Fibroblast of mammary gland (primary cell): ENCODE results near the gene ZNF705A.
"Not testable (repeated sequence)": the region's sequence is repeated elsewhere in the genome, so short reads cannot be mapped to it uniquely, and the experiment has no call there.

Experiments
- DNase-seq: peaks from one replicate; pipeline ENCODE4 v3.0.0-alpha.2; 2010; ENCODE audit warnings: low read depth
- H3K4me3 ChIP-seq: 2 replicates; pipeline ENCODE4 v1.5.1; 2011; ENCODE audit warnings: low read depth, mild to moderate bottlenecking, low read length, moderate library complexity; ENCODE audit not compliant: control insufficient read depth
- CTCF ChIP-seq: conservative IDR thresholded peaks from 2 replicates; pipeline ENCODE4 v1.5.1; 2011; ENCODE audit warnings: low read depth, low read length, inconsistent platforms; ENCODE audit not compliant: control insufficient read depth, insufficient read depth

Gene ZNF705A

GRCh38 chr12:8156845-8157244, at the start of gene ZNF705A:
Gene ZNF705A, plus strand, starts transcription at chr12:8157015. Its CDS starts 15,611 bp downstream, at chr12:8172626.
- no peak for TF ChIP-seq CTCF
- H3K4me3 ChIP-seq: no peak within 1 kb of the TSS
- peak; percentile 22 for DNase-seq

- H3K4me3 ChIP-seq: no peak overlapping the region
- TF ChIP-seq CTCF: peak; percentile 99
- peak; percentile 79 for DNase-seq
Observed at GRCh38 chr12:8108808-8109398, 47.9 kb upstream of the ZNF705A start.

GRCh38 chr12:8113117-8113516, 43.7 kb upstream of the ZNF705A start:
- DNase-seq, H3K4me3 ChIP-seq: not testable (repeated sequence)

GRCh38 chr12:8120072-8120713, 36.6 kb upstream of the ZNF705A start:
- no peak for DNase-seq
- H3K4me3 ChIP-seq: no peak overlapping the region
- no peak for TF ChIP-seq CTCF

- no peak for TF ChIP-seq CTCF
- no peak for DNase-seq
- H3K4me3 ChIP-seq: no peak within 1 kb of the TSS
Observed at GRCh38 chr12:8123124-8123912, 33.5 kb upstream of the ZNF705A start, which contains the start of gene CLEC4A. Gene CLEC4A, plus strand, starts transcription at chr12:8123617. Its CDS starts 262 bp downstream, at chr12:8123879.

GRCh38 chr12:8127138-8127537, 29.7 kb upstream of the ZNF705A start:
- TF ChIP-seq CTCF: no peak
- no peak overlapping the region for H3K4me3 ChIP-seq
- DNase-seq: no peak

- H3K4me3 ChIP-seq, DNase-seq: not testable (repeated sequence)
Observed at GRCh38 chr12:8133636-8134397, 23.0 kb upstream of the ZNF705A start.

GRCh38 chr12:8134398-8134930, 22.4 kb upstream of the ZNF705A start:
- not testable (repeated sequence) for H3K4me3 ChIP-seq, DNase-seq

- not testable (repeated sequence) for DNase-seq, H3K4me3 ChIP-seq
Observed at GRCh38 chr12:8141647-8142046, 15.2 kb upstream of the ZNF705A start.
